Left ventricle myocardium inferior (tissue), 1 donor: ENCODE measurements around the gene KHNYN. TPM values are rescaled to one million over a fixed set of nuclear protein-coding genes. Genes with fewer than 3 reads are reported as not detected.

Source experiments
- DNase-seq: peaks from one replicate; pipeline ENCODE4 v3.0.0-alpha.2; 2020
- H3K27ac ChIP-seq: fragments of 200-600 bp; replicated peaks from 2 replicates; pipeline ENCODE4 v1.8.0; 2021
- H3K27me3 ChIP-seq: fragments of 200-600 bp; 2 replicates; pipeline ENCODE4 v1.8.0; 2021; ENCODE audit warnings: low read depth
- H3K36me3 ChIP-seq: fragments of 200-600 bp; 2 replicates; pipeline ENCODE4 v1.8.0; 2021
- H3K4me1 ChIP-seq: fragments of 200-600 bp; 2 replicates; pipeline ENCODE4 v1.8.0; 2021
- H3K4me3 ChIP-seq: fragments of 200-600 bp; 2 replicates; pipeline ENCODE4 v1.8.0; 2021; ENCODE audit warnings: mild to moderate bottlenecking, moderate library complexity
- H3K9me3 ChIP-seq: fragments of 200-600 bp; replicated peaks from 2 replicates; pipeline ENCODE4 v1.8.0; 2021
- intact Hi-C: fragments of 100-400 bp; cut with micrococcal nuclease; formaldehyde crosslinking; loops from one replicate; pipeline ENCODE4 v1.11.0; 2022
- total RNA-seq: library from RNA; stranded (reverse); fragmentation: NEBNext Ultra II Directional; extraction: Animal tissue kit (Norgen Biotek cat#: 25700); gene quantifications from one replicate; pipeline ENCODE4 v1.2.1, GENCODE V29; 2021
- TF ChIP-seq, protein P1 (sequence below): fragments of 200-600 bp; IDR thresholded peaks from 2 replicates; pipeline ENCODE4 v1.8.0; 2021; ENCODE audit warnings: antibody characterized with exemption, mild to moderate bottlenecking, borderline replicate concordance
- donor health status: DM: no; HTN: yes; CAD: no; lungs with severe emphysema.

The KHNYN gene
- total RNA-seq, 1 donor from 2014 or later, result 20.5 TPM

DNA sequence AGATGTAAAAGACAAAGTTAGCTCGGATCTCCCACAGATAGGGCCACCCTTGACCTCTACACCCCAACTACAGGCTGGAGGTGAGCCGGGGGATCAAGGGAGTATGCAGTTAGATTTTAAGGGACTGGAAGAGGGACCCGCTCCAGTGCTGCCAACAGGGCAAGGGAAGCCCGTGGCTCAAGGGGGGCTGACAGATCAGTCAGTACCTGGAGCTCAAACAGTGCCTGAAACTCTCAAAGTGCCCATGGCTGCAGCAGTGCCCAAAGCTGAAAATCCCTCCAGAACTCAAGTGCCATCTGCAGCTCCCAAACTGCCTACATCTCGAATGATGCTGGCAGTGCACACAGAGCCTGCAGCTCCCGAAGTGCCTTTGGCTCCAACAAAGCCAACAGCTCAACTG is 20.6 kb upstream of the KHNYN start:
- Histone ChIP-seq H3K36me3 (peaks cover 42% of the 10 kb centered on the region), H3K27ac (no peak overlapping the region), H3K27me3 (no peaks in the 10 kb centered on the region), H3K9me3 (no peaks in the 10 kb centered on the region), H3K4me1 (peaks cover 15% of the 10 kb centered on the region), H3K4me3 (no peak overlapping the region)
- no peak for DNase-seq
- intact Hi-C loops, result no loop called here
- TF ChIP-seq, protein P1, sequence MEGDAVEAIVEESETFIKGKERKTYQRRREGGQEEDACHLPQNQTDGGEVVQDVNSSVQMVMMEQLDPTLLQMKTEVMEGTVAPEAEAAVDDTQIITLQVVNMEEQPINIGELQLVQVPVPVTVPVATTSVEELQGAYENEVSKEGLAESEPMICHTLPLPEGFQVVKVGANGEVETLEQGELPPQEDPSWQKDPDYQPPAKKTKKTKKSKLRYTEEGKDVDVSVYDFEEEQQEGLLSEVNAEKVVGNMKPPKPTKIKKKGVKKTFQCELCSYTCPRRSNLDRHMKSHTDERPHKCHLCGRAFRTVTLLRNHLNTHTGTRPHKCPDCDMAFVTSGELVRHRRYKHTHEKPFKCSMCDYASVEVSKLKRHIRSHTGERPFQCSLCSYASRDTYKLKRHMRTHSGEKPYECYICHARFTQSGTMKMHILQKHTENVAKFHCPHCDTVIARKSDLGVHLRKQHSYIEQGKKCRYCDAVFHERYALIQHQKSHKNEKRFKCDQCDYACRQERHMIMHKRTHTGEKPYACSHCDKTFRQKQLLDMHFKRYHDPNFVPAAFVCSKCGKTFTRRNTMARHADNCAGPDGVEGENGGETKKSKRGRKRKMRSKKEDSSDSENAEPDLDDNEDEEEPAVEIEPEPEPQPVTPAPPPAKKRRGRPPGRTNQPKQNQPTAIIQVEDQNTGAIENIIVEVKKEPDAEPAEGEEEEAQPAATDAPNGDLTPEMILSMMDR, result no peak

DNA sequence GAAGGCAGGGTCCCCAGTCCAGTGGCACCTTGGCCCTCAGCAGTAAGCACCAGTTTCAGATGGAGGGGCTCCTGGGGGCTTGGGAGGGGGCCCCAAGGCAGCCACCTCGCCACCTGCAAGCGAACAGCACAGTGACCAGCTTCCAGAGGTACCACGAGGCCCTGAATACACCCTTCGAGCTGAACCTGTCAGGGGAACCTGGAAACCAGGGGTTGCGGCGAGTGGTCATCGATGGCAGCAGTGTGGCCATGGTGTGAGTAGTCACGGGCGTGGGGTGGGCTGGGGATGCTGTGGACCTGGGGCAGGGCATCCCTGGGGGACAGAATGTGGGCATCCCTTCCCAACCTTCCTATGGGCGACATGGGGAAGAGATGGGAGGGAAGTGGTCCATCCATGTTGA is 19.8 kb upstream of the KHNYN start:
- Histone ChIP-seq H3K36me3 (peaks cover 50% of the 10 kb centered on the region), H3K4me3 (no peak overlapping the region), H3K4me1 (peaks cover 10% of the 10 kb centered on the region), H3K27me3 (no peaks in the 10 kb centered on the region), H3K9me3 (no peaks in the 10 kb centered on the region), H3K27ac (no peak overlapping the region)
- TF ChIP-seq, protein P1, result no peak
- no peak for DNase-seq
- intact Hi-C loops, result no loop called here

DNA sequence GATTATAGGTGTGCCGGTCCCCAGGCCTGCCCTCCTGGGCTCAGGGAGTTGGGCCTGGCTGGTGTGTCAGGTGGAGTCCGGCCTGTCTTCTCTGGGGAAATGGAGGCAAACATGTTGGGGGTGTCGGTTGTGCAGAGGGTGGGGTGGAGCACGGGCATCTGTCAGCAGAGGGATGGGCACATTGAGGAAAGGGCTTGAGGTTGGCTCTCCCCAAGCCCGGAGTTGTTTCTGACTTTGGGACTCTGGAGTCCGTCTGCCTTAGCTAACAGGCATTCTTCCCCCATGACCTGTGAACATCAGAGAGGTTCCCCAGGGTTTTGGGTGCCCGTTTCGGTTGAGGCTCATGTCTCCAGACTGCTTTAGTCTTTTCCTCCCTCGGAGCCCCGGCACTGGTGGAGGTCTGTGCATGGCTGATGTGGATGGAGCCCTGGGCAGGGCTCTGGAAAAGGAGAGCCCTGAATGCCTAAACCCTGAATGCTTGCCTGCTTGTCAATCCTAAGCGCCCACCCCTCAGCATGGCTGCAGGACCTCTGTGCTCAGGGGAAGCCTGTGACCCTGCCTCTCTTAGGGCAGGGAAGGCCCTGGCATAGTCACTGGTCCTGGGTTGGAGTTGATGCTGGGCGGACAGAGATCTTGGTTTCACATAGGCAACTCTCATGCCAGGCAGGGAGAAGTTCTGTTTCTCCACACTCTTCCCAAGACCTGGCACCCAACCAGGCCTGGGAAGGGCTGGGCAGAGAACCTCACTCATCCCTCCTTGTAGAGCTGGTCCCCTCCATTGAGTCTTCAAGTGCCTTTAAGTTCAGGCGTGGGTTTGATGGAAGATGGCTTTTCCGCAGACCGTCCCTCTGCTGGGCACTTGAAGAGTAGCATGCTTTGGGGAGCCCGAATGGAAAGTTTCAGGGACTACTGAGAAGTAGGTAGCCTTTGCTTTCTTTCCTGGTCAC is 18.0 kb upstream of the KHNYN start:
- intact Hi-C loops, result no loop called here
- no peaks in the 10 kb centered on the region for H3K9me3 ChIP-seq
- H3K36me3 ChIP-seq, result peaks cover 58% of the 10 kb centered on the region
- TF ChIP-seq, protein P1, result peak; percentile 68
- H3K27me3 ChIP-seq, result no peaks in the 10 kb centered on the region
- DNase-seq, result no peak
- peaks cover 4% of the 10 kb centered on the region for H3K4me1 ChIP-seq
- H3K4me3 ChIP-seq, result no peak overlapping the region
- no peak overlapping the region for H3K27ac ChIP-seq

DNA sequence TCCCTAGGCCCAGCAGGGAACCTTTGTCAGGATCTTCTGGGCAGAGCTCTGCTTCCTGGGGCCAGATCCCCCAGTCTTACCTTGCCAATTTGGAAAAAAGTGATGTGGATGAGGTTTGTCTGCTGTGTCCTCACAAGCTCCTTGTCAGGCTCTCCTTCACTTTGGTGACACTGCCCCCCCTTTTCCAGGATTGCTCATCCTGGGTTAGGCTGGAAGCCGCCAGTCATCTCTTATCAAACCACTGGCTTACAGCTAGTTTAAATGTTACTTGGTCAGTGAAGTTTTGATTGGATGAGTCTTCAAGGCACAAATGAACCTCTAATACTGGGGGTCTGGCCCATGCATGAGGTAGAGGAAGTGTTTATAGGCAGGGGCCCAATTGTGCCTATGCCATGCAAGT is 15.7 kb upstream of the KHNYN start:
- DNase-seq, result no peak
- Histone ChIP-seq H3K36me3 (peaks cover 44% of the 10 kb centered on the region), H3K27ac (no peak overlapping the region), H3K4me3 (no peak overlapping the region), H3K4me1 (peaks cover 16% of the 10 kb centered on the region), H3K9me3 (no peaks in the 10 kb centered on the region), H3K27me3 (no peaks in the 10 kb centered on the region)
- TF ChIP-seq, protein P1, result no peak
- intact Hi-C loops, result no loop called here

- TF ChIP-seq, protein P1, result no peak
- peaks cover 38% of the 10 kb centered on the region for H3K36me3 ChIP-seq
- no peaks in the 10 kb centered on the region for H3K9me3 ChIP-seq
- no peak overlapping the region for H3K27ac ChIP-seq
- H3K4me1 ChIP-seq, result peaks cover 20% of the 10 kb centered on the region
- H3K27me3 ChIP-seq, result no peaks in the 10 kb centered on the region
- intact Hi-C loops, result no loop called here
- H3K4me3 ChIP-seq, result no peak overlapping the region
- no peak for DNase-seq
These were observed 14.9 kb upstream of the KHNYN start for GRCh38 chr14:24414732-24415420.
